Esophagus muscularis mucosa (tissue), 4 donors: ENCODE data around the gene GREB1. TPM values are rescaled to one million over a fixed set of nuclear protein-coding genes. Genes with fewer than 3 reads are reported as not detected.

Source experiments
- DNase-seq: peaks from one replicate; pipeline ENCODE4 v3.0.0-alpha.2; 2017; ENCODE audit errors: extremely low spot score
- H3K27ac ChIP-seq, 4 donors: fragments of 200-600 bp; sonication (generic); replicated peaks in 1 of 4; 1 replicate in 3 of 4; 2 replicates in 1 of 4; pipeline ENCODE4 v1.5.1; 2016 to 2019; ENCODE audit warnings: mild to moderate bottlenecking in 1 of 4
- H3K27me3 ChIP-seq, 4 donors: fragments of 200-600 bp; sonication (generic); one replicate each; pipeline versions ENCODE4 v1.5.1 to v1.6.0; 2016 to 2019
- H3K36me3 ChIP-seq, 4 donors: fragments of 200-600 bp; sonication (generic); one replicate each; pipeline ENCODE4 v1.5.1; 2016 to 2019
- H3K4me1 ChIP-seq, 4 donors: fragments of 200-600 bp; sonication (generic); one replicate each; pipeline ENCODE4 v1.5.1; 2016 to 2019
- H3K4me3 ChIP-seq, 4 donors: fragments of 200-600 bp; sonication (generic); 1 replicate in 2 of 4; 2 replicates in 2 of 4; pipeline ENCODE4 v1.5.1; 2016 to 2019; ENCODE audit warnings: mild to moderate bottlenecking in 4 of 4, moderate library complexity in 1 of 4
- H3K9me3 ChIP-seq, 4 donors: fragments of 200-600 bp; sonication (generic); 1 replicate in 3 of 4; 2 replicates in 1 of 4; pipeline ENCODE4 v1.5.1; 2016 to 2019
- CTCF ChIP-seq, 3 experiments: fragments of 200-600 bp in 2 of 3; fragments of 450-650 bp in 1 of 3; sonication (generic) in 2 of 3; IDR thresholded peaks; one replicate each; pipeline ENCODE4 v1.5.1; 2017 to 2019; ENCODE audit warnings: antibody characterized with exemption in 3 of 3, mild to moderate bottlenecking in 2 of 3, moderate library complexity in 1 of 3
- EP300 ChIP-seq: sonication (generic); formaldehyde crosslinking; IDR thresholded peaks from one replicate; pipeline ENCODE4 v1.6.1; 2017; ENCODE audit warnings: antibody characterized with exemption
- POLR2A ChIP-seq: fragments of 450-650 bp; IDR thresholded peaks from one replicate; pipeline ENCODE4 v1.6.1; 2017; ENCODE audit warnings: antibody characterized with exemption, moderate library complexity, mild to moderate bottlenecking, low read depth
- POLR2AphosphoS5 ChIP-seq, 2 donors: sonication (generic); formaldehyde crosslinking; IDR thresholded peaks; one replicate each; pipeline ENCODE4 v1.6.1; 2017; ENCODE audit warnings: antibody characterized with exemption in 2 of 2
- WGBS: methylation state at CpG from one replicate; pipeline ENCODE4 v1.1.5; 2018; 5-methylcytosine and 5-hydroxymethylcytosine counted together
- intact Hi-C: fragments of 100-400 bp; cut with DNase I; formaldehyde crosslinking; loops from one replicate; pipeline ENCODE4 v1.15.1; 2023
- total RNA-seq, 4 donors: library from RNA; depleted of rRNA; stranded (reverse); fragments of >200 nt; gene quantifications; one replicate each; pipeline versions ENCODE4 v1.1.0 to v1.2.1, GENCODE V29; 2016

GREB1 gene
- total RNA-seq, 4 donors from 2014 or later: 3.7 to 11.0 (median 7.7) TPM

- Histone ChIP-seq H3K27ac (no peak overlapping the region), H3K4me1 (no peaks in the 10 kb centered on the region), H3K9me3 (no peaks in the 10 kb centered on the region), H3K4me3 (no peak overlapping the region), H3K27me3 (no peaks in the 10 kb centered on the region), H3K36me3 (peaks cover 0 to 13% (median under 1%) of the 10 kb centered on the region in 4 donors)
- TF ChIP-seq POLR2A: no peak
- no peak for TF ChIP-seq CTCF (IDR thresholded peaks at IDR 0.05)
- no peak for TF ChIP-seq POLR2AphosphoS5 (IDR thresholded peaks at IDR 0.05)
- TF ChIP-seq EP300: no peak
- no peak for DNase-seq
- 94% methylated on average over 3 of the region's 3 CpGs for WGBS
- intact Hi-C loops: no loop called here
Measured at GRCh38 chr2:11644293-11644692, 110.4 kb downstream of the GREB1 start.

- TF ChIP-seq EP300: no peak
- TF ChIP-seq POLR2A: no peak
- no peak for TF ChIP-seq POLR2AphosphoS5 (IDR thresholded peaks at IDR 0.05)
- no peak for TF ChIP-seq CTCF (IDR thresholded peaks at IDR 0.05)
- no peaks in the 10 kb centered on the region for H3K27me3 ChIP-seq
- DNase-seq: no peak
- no peaks in the 10 kb centered on the region for H3K36me3 ChIP-seq
- H3K9me3 ChIP-seq: no peaks in the 10 kb centered on the region
- H3K4me1 ChIP-seq: no peaks in the 10 kb centered on the region
- no peak overlapping the region for H3K4me3 ChIP-seq
- WGBS: 93% methylated on average over 3 of the region's 3 CpGs
- H3K27ac ChIP-seq: no peak overlapping the region
- intact Hi-C loops: no loop called here
Measured at GRCh38 chr2:11646530-11646929, 112.7 kb downstream of the GREB1 start.

- intact Hi-C loops: no loop called here
- TF ChIP-seq EP300 (no peak), POLR2AphosphoS5 (IDR thresholded peaks at IDR 0.05) (no peak), POLR2A (no peak), CTCF (IDR thresholded peaks at IDR 0.05) (no peak)
- H3K27ac ChIP-seq: no peak overlapping the region
- H3K9me3 ChIP-seq: no peaks in the 10 kb centered on the region
- no peak for DNase-seq
- no peak overlapping the region for H3K4me3 ChIP-seq
- H3K27me3 ChIP-seq: no peaks in the 10 kb centered on the region
- no peaks in the 10 kb centered on the region for H3K36me3 ChIP-seq
- 80% methylated on average over 7 of the region's 7 CpGs for WGBS
- H3K4me1 ChIP-seq: no peaks in the 10 kb centered on the region
Measured at GRCh38 chr2:11647834-11648600, 114.2 kb downstream of the GREB1 start.

- DNase-seq: no peak
Measured at GRCh38 chr2:11649093-11649492, 115.2 kb downstream of the GREB1 start.

More at GRCh38 chr2:11649093-11649492, 115.2 kb downstream of the GREB1 start:
- H3K4me1 ChIP-seq: no peaks in the 10 kb centered on the region
- no peaks in the 10 kb centered on the region for H3K27me3 ChIP-seq
- H3K27ac ChIP-seq: no peak overlapping the region
- intact Hi-C loops: no loop called here
- no peak overlapping the region for H3K4me3 ChIP-seq
- no peak for TF ChIP-seq POLR2AphosphoS5 (IDR thresholded peaks at IDR 0.05)
- TF ChIP-seq CTCF (IDR thresholded peaks at IDR 0.05): no peak
- no peak for TF ChIP-seq EP300
- TF ChIP-seq POLR2A: no peak
- 61% methylated on average over 2 of the region's 2 CpGs for WGBS
- no peaks in the 10 kb centered on the region for H3K36me3 ChIP-seq
- H3K9me3 ChIP-seq: no peaks in the 10 kb centered on the region
